ENCODE data around the gene EYA3.

GRCh38 chr1:27954186-27954585, 134.2 kb downstream of the EYA3 start:
- no peak for TF ChIP-seq EZH2 (IDR thresholded peaks at IDR 0.05; ENCODE audit: insufficient read depth, low read length)
- TF ChIP-seq, protein P1, sequence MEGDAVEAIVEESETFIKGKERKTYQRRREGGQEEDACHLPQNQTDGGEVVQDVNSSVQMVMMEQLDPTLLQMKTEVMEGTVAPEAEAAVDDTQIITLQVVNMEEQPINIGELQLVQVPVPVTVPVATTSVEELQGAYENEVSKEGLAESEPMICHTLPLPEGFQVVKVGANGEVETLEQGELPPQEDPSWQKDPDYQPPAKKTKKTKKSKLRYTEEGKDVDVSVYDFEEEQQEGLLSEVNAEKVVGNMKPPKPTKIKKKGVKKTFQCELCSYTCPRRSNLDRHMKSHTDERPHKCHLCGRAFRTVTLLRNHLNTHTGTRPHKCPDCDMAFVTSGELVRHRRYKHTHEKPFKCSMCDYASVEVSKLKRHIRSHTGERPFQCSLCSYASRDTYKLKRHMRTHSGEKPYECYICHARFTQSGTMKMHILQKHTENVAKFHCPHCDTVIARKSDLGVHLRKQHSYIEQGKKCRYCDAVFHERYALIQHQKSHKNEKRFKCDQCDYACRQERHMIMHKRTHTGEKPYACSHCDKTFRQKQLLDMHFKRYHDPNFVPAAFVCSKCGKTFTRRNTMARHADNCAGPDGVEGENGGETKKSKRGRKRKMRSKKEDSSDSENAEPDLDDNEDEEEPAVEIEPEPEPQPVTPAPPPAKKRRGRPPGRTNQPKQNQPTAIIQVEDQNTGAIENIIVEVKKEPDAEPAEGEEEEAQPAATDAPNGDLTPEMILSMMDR (IDR thresholded peaks at IDR 0.05; ENCODE audit: insufficient read depth, low read depth, low read length), result no peak
